Activated T-cell treated with anti-CD3 and anti-CD28 coated beads for 48 hours (primary cell): ENCODE measurements around the gene DNAH10.

Experiments used
- DNase-seq: peaks from one replicate; pipeline ENCODE4 v3.0.0-alpha.2; 2020; ENCODE audit warnings: low read depth

Gene DNAH10

GRCh38 chr12:123761841-123762714 lies at the start of gene DNAH10:
Gene DNAH10, plus strand, starts transcription at chr12:123762301. Its CDS starts 36 bp downstream, at chr12:123762337.
- peak; percentile 58 for DNase-seq

- no peak for DNase-seq
Observed at GRCh38 chr12:123712780-123713319, 49.3 kb upstream of the DNAH10 start.

- no peak for DNase-seq
Observed at GRCh38 chr12:123713398-123713797, 48.7 kb upstream of the DNAH10 start.

GRCh38 chr12:123713823-123714585 lies 48.1 kb upstream of the DNAH10 start:
- peak; percentile 52 for DNase-seq

GRCh38 chr12:123715195-123715594 lies 46.9 kb upstream of the DNAH10 start:
- DNase-seq, result no peak

GRCh38 chr12:123717350-123717749 lies 44.8 kb upstream of the DNAH10 start:
- no peak for DNase-seq

- DNase-seq, result no peak
Observed at GRCh38 chr12:123720141-123720814, 41.8 kb upstream of the DNAH10 start.

- no peak for DNase-seq
Observed at GRCh38 chr12:123721245-123721644, 40.9 kb upstream of the DNAH10 start.

GRCh38 chr12:123723011-123723410 lies 39.1 kb upstream of the DNAH10 start:
- no peak for DNase-seq

GRCh38 chr12:123723765-123724164 lies 38.3 kb upstream of the DNAH10 start:
- no peak for DNase-seq

- DNase-seq, result no peak
Observed at GRCh38 chr12:123726244-123726643, 35.9 kb upstream of the DNAH10 start.

GRCh38 chr12:123726962-123727361 lies 35.1 kb upstream of the DNAH10 start:
- DNase-seq, result no peak

- no peak for DNase-seq
Observed at GRCh38 chr12:123727878-123728277, 34.2 kb upstream of the DNAH10 start.

- no peak for DNase-seq
Observed at GRCh38 chr12:123731596-123731995, 30.5 kb upstream of the DNAH10 start.

GRCh38 chr12:123732251-123732650 lies 29.9 kb upstream of the DNAH10 start:
- DNase-seq, result no peak

- DNase-seq, result no peak
Observed at GRCh38 chr12:123733229-123733628, 28.9 kb upstream of the DNAH10 start.

GRCh38 chr12:123734268-123734667 lies 27.8 kb upstream of the DNAH10 start:
- DNase-seq, result no peak

- DNase-seq, result no peak
Observed at GRCh38 chr12:123741937-123742572, 20.0 kb upstream of the DNAH10 start.

- DNase-seq, result no peak
Observed at GRCh38 chr12:123743002-123743401, 19.1 kb upstream of the DNAH10 start.

GRCh38 chr12:123744836-123745235 lies 17.3 kb upstream of the DNAH10 start:
- no peak for DNase-seq

- no peak for DNase-seq
Observed at GRCh38 chr12:123747309-123747708, 14.8 kb upstream of the DNAH10 start.

- no peak for DNase-seq
Observed at GRCh38 chr12:123748161-123748560, 13.9 kb upstream of the DNAH10 start.
